Testis (tissue), 2 donors: Measurements from ENCODE around the gene OPTN.

Source experiments
- POLR2A ChIP-seq: fragments of 450-650 bp; IDR thresholded peaks from one replicate; pipeline ENCODE4 v1.6.1; 2017; ENCODE audit warnings: antibody characterized with exemption, mild to moderate bottlenecking, moderate library complexity
- TF ChIP-seq, protein P1 (sequence below), 3 experiments: fragments of 450-650 bp in 2 of 3; fragments of 200-600 bp in 1 of 3; sonication (generic) in 1 of 3; IDR thresholded peaks; one replicate each; pipeline ENCODE4 v1.5.1; 2016 to 2019; ENCODE audit warnings: antibody characterized with exemption in 3 of 3, mild to moderate bottlenecking in 2 of 3, moderate library complexity in 1 of 3

DNA sequence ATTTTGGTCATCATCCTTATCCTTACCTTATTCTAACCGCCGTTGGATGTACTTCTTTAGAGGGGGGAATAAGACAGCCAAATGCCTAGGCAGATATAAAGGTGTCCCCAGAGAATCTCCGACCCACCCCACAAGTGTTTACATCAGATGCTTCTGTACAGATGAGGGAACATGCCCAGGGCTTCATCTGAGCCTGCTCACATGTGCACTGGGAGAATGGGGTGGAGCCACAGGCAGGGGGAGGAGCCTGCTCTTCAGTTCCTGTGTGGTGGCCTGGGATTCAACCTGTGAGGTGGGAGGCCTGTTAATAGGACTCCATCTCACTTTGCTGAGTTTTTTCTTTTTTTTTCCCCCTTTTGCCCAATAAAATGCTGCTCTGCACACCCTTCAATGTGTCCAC is 27.6 kb upstream of the OPTN start:
- TF ChIP-seq, protein P1, sequence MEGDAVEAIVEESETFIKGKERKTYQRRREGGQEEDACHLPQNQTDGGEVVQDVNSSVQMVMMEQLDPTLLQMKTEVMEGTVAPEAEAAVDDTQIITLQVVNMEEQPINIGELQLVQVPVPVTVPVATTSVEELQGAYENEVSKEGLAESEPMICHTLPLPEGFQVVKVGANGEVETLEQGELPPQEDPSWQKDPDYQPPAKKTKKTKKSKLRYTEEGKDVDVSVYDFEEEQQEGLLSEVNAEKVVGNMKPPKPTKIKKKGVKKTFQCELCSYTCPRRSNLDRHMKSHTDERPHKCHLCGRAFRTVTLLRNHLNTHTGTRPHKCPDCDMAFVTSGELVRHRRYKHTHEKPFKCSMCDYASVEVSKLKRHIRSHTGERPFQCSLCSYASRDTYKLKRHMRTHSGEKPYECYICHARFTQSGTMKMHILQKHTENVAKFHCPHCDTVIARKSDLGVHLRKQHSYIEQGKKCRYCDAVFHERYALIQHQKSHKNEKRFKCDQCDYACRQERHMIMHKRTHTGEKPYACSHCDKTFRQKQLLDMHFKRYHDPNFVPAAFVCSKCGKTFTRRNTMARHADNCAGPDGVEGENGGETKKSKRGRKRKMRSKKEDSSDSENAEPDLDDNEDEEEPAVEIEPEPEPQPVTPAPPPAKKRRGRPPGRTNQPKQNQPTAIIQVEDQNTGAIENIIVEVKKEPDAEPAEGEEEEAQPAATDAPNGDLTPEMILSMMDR (IDR thresholded peaks at IDR 0.05), result no peak
- TF ChIP-seq POLR2A, result no peak
